Muscle of arm (tissue), 12 donors: ENCODE results near the gene FAT1. TPM values are rescaled to one million over a fixed set of nuclear protein-coding genes. Genes with fewer than 3 reads are reported as not detected.

Experiments
- DNase-seq: peaks from one replicate; pipeline ENCODE4 v3.0.0-alpha.2; 2013
- polyA plus RNA-seq, 12 donors: library from polyadenylated mRNA; unstranded; fragments of 120-200 nt; gene quantifications; one replicate each; pipeline ENCODE4 v1.2.1, GENCODE V29; 2013; ENCODE audit not compliant: insufficient read length in 12 of 12

The FAT1 gene
- polyA plus RNA-seq, 12 donors = 79.0 to 152 (median 101) TPM; not detected in 1

DNA sequence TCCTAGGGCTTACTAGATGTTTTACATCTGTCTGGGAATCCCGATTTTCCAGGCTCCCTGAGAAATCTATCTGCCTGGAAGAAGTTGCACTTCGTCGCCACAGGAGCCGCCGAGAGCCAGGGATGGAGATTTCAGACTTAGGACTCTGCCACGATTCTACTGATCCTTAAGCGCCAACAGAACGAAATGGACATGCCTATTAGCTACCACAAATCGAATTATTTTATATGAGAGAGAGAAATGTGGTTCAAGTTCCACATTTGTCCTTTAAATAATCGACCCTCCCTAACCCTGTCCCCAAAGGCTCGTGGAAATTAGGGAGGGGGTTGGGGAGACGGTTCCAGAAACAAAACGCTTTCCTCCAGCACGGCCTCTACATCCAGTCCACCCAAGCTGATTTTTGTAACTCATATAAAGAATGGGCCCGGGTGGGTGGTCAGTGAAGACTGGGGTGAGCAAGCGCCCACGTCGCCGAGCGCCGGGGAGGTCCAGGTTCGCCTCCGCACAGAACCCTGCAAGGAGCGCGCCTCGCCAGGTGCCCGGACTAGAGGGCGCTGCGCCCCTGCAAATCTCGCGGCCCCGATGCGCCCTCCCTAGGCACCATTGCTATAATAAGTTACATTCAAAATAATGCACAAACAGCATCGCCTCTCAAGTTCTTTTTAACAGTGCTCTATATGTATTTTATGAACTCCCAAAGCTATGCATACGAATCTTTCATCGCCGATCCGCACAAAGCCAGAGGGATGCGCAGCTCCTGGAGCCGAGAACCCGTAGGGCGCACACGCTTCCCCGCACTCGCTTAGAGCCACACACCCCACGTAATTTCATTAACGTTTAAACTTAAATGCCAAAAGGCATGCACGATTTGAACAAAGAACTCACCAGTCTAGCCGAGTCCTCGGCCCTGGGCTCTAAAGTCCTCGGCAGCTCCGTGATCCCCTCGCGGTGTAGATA is 2.1 kb upstream of the FAT1 start:
- peak; percentile 88 for DNase-seq

GRCh38 chr4:186724864-186725468 is 1.3 kb upstream of the FAT1 start:
- peak; percentile 55 for DNase-seq

- peak; percentile 67 for DNase-seq
Measured at GRCh38 chr4:186724058-186724863, 605 bp upstream of the FAT1 start.

GRCh38 chr4:186722796-186723291 is 812 bp downstream of the FAT1 start:
- DNase-seq = peak; percentile 30

DNA sequence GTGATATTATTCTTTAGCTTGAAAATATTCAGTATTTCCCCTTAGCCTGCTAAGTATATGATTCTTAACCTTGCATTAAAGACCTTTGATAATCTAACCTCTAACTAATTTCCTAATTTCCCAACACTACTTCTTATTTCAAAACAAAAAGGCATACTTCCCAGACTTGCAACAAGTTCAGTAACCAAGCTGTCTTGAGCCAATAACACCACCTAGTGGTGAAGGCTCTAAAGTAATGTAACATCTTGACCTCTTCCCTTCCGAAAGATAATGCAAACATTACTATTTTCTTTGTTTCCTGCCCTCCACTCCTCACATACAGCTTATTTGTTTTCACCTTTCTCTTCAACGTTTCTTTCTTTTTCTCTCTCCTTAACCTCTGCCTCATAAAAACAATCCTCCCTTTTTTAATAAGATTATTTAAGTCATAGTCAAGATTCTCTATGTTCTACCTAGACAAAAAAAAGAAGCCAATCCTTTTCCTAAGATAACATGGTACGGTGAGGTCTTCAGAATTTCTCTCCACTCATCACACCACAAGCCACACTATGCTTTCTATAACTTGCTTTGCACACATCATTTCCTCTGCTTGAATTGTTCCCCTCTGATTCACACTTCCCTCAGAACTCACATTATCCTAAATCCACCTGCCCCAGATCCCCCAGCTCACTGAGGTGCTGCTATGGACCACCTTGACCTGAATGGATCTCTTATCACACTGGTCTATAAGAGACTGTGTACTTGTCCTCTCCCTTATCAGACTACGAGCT is 3.5 kb downstream of the FAT1 start:
- DNase-seq = no peak

- DNase-seq = no peak
Measured at GRCh38 chr4:186717556-186717955, 6.1 kb downstream of the FAT1 start.

DNA sequence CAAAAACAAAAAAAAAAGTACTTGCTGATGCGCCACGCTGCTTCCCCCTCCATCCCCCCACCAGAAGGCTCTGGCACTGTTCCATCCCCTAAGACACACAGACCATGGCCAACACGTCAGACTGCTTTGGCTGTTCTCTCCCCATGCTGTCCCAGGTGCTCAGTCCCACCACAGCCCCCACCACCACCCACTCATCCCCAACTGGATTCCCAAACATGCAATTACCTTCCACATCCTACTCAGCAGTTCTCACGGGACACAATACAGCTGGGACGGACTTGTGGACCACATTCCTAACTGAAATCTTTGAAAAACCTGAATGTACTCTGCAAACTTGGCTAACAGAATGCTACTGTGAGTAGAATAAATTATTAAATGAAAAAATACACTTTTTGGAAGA is 8.6 kb downstream of the FAT1 start:
- DNase-seq = no peak

DNA sequence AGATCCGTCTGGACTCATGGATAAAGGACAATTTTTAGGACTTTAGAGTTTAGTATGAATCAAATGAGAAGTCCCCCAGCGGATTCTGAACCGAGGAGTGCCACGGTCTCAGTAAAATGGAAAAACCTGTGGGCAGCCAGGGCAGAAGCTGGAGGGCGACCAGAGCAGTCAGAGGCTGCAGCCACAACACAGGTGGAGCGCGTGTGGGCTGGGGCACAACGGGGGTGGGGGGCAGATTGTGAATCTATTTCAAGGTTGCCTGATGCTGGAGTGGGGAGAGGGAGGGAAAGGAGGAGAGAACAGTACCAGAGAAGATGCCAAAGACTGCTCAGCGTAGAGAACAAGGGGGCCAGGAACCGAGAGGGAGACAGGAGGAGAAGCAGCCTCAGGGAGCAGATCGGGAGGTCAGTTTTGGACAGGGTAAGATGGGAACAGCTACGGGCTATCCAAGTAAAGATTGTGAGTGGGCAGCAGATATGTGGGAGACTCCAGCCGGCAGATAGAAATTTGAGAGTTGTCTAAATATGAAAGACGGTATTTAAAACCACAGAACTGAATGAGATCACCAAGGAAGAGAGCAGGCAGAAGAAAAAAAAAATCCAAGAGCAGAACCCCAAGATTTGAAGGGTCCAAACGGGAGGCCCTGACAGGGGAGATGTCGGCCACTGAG is 9.5 kb downstream of the FAT1 start:
- no peak for DNase-seq

- no peak for DNase-seq
Measured at GRCh38 chr4:186712690-186713089, 11.0 kb downstream of the FAT1 start.

GRCh38 chr4:186710521-186711119 is 13.0 kb downstream of the FAT1 start:
- DNase-seq = no peak

GRCh38 chr4:186709517-186709916 is 14.1 kb downstream of the FAT1 start:
- peak; percentile 37 for DNase-seq

DNA sequence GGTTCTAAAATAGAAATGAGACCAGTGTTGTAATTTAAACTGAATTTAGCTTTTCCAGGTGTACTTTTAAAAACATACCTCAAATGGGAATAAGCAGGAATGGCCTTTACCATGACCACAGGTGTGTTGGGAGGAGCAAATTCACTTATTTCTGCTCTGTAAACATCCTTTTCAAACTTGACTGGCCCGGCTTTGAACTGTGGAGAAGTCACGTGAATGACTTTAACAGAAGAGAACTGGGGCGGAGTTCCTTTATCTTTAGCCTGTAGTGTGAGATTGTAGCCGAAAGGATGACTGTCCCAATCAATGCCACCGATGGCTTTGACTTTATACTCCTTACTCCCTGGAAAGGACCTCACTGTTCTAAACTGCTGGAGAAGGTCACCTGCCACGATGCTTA is 15.1 kb downstream of the FAT1 start:
- no peak for DNase-seq

DNA sequence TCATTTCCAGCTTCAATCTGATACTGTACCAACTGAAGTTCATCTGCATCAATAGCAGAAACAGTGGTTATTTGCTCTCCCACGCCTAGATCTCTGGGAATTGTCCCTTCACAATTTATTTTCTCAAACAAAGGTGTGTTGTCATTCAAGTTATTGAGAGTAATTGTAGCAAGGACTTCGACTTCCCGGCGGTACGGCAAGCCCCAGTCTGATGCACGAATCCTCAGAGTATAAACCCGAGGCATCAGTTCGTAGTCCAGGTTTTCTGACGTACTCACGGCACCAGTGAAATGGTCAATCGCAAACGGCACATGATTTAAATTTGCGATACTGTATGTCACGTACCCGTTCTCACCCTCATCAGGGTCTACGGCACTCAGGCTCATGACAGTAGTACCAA is 15.7 kb downstream of the FAT1 start:
- DNase-seq = no peak

GRCh38 chr4:186707574-186707973 is 16.1 kb downstream of the FAT1 start:
- DNase-seq = no peak

DNA sequence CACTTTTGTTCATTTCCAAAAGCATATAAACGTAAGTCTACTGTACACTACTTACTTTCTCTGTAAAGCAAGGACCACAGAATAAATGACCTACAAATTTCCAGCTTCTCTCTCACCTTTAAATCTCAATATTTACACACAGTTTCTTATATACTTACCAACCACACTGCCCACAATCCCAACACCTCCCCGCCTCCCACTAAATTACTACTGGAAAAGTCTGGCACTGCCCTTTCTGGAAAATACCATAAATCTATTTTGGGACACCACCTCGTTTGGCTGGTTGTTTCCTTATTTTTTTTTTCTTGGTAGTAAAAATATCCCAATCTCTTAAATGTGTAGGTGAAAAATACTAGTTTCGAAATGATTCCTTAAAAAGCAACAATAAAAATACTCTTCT is 19.6 kb downstream of the FAT1 start:
- DNase-seq = no peak

DNA sequence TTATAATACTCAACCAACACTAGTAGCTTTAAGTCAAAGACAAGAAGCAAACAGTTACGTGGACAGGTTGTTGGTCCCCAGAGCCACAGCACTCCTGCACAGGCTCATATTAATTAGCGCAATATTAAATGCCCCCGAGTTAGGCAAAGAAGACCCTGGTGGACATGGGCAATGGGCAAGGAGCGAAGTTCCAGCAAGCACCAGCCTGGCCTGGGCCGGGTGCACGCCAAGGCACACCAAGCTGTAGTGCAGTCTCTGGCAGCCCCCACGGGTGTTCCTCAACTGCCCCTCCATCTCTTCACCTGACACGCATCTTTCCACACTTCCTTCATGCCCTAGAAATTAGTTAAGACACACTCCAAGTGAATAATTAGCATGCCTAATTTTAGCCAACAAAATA is 20.1 kb downstream of the FAT1 start:
- DNase-seq = no peak

DNA sequence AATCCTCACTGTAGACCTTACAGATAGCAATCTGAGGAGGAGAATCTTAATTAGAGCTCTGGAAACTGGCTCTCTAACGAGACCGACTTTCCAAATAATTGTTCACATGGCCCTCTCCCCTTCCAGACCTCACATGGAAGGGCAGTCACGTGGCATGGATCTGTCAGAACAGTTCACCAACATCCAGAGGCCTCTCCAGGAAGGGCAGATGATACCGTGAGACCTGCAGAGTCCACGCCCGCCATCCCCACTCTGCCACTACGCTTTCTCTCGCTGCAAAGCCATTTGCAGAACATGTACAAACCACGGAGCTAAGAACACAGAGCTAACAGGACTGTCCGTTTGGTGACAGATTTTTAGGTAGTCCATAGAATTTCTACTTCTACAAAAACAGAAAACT is 20.7 kb downstream of the FAT1 start:
- DNase-seq = no peak

DNA sequence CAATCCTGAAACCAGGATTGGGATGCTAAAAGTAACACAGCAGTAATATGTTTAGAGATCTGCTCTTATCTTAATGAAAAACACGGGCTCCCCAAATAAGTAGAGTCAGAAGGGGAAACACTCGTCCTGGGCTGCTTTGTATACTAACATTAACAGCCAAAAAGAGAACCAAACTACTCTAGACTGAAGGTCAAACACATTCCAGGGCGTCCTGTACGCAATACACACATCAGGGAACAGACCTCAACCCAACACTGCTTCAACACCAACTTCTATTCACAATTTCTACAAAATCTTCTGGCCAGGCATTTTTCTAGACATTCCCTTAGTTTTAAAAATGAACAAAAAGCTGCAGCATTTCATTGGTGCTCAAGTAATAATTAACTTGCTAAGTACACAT is 21.4 kb downstream of the FAT1 start:
- no peak for DNase-seq

GRCh38 chr4:186701788-186702187 is 21.9 kb downstream of the FAT1 start:
- DNase-seq = no peak

DNA sequence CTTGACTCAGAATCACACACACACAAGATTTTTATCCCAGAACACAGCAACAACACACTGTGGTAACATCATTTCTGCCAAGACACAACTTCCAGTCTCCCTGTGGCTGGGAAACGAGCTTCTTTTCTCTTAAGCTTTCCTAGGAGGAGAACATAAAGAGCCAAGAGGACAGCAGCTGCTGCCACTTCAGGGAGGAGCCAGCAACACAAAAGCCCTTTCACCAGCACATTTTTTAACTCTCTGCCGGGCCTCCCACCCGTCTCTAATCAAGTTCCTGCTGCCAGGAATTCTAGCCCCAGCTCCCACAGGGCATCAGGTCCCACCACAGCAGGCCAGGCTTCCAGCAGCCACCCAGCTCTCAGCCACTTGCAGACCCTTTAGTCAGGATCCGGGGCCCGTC is 22.4 kb downstream of the FAT1 start:
- peak; percentile 59 for DNase-seq
